SK-N-SH treated with all-trans-retinoic acid at 6 μM for 48 hours (cell line): ENCODE results near the gene SELENON.

Experiments
- ATAC-seq: fragments of 200-7000 bp; cut with Tn5 transposase; 3 replicates; pipeline ENCODE4 v1.9.1; 2020; ENCODE audit warnings: mild to moderate bottlenecking, moderate library complexity
- ARNTL ChIP-seq: fragments of 450-650 bp; formaldehyde crosslinking; IDR thresholded peaks from 2 replicates; pipeline ENCODE4 v1.5.0; 2020; ENCODE audit warnings: low read depth, mild to moderate bottlenecking, moderate library complexity, borderline replicate concordance
- BACH2 ChIP-seq: fragments of 250-450 bp; sonication (Bioruptor Pico); IDR thresholded peaks from 2 replicates; pipeline ENCODE4 v1.9.0; 2021; ENCODE audit warnings: mild to moderate bottlenecking, borderline replicate concordance
- CSDC2 ChIP-seq: fragments of 250-450 bp; sonication (Bioruptor Pico); IDR thresholded peaks from 2 replicates; pipeline ENCODE4 v1.5.0; 2020; ENCODE audit warnings: mild to moderate bottlenecking, moderate library complexity
- ESRRG ChIP-seq: fragments of 250-450 bp; sonication (Bioruptor Pico); IDR thresholded peaks from 2 replicates; pipeline ENCODE4 v1.6.1; 2021; ENCODE audit warnings: mild to moderate bottlenecking
- GLIS3 ChIP-seq: fragments of 250-450 bp; sonication (Bioruptor Pico); IDR thresholded peaks from 2 replicates; pipeline ENCODE4 v1.5.0; 2020; ENCODE audit warnings: mild to moderate bottlenecking, moderate library complexity
- OSR1 ChIP-seq: fragments of 250-450 bp; sonication (Bioruptor Pico); IDR thresholded peaks from 2 replicates; pipeline ENCODE4 v1.8.0; 2022; ENCODE audit warnings: moderate library complexity, mild to moderate bottlenecking, inconsistent platforms
- PPARA ChIP-seq: fragments of 250-450 bp; sonication (Bioruptor Pico); IDR thresholded peaks from 2 replicates; pipeline ENCODE4 v1.5.0; 2020; ENCODE audit warnings: mild to moderate bottlenecking, borderline replicate concordance
- SNAI2 ChIP-seq: fragments of 250-450 bp; sonication (Bioruptor Pico); IDR thresholded peaks from 2 replicates; pipeline ENCODE4 v1.5.0; 2020; ENCODE audit warnings: mild to moderate bottlenecking, moderate library complexity
- TCF4 ChIP-seq: fragments of 250-450 bp; sonication (Bioruptor Pico); IDR thresholded peaks from 2 replicates; pipeline ENCODE4 v1.8.0; 2021; ENCODE audit warnings: mild to moderate bottlenecking, moderate library complexity, borderline replicate concordance
- TOX ChIP-seq: fragments of 250-450 bp; sonication (Bioruptor Pico); IDR thresholded peaks from 2 replicates; pipeline ENCODE4 v1.8.0; 2021; ENCODE audit warnings: mild to moderate bottlenecking, moderate library complexity, borderline replicate concordance
- ZC3H10 ChIP-seq: fragments of 250-450 bp; sonication (Bioruptor Pico); IDR thresholded peaks from 2 replicates; pipeline ENCODE4 v1.5.1; 2021; ENCODE audit warnings: mild to moderate bottlenecking, moderate library complexity
- ZFP3 ChIP-seq: fragments of 250-450 bp; sonication (Bioruptor Pico); IDR thresholded peaks from 2 replicates; pipeline ENCODE4 v1.5.0; 2020; ENCODE audit warnings: mild to moderate bottlenecking, moderate library complexity
- ZFP30 ChIP-seq: fragments of 450-650 bp; formaldehyde crosslinking; IDR thresholded peaks from 2 replicates; pipeline ENCODE4 v1.5.0; 2022; ENCODE audit warnings: mild to moderate bottlenecking, moderate library complexity
- ZNF565 ChIP-seq: fragments of 450-650 bp; formaldehyde crosslinking; conservative IDR thresholded peaks from 2 replicates; pipeline ENCODE4 v1.5.0; 2020; ENCODE audit warnings: low read depth, mild to moderate bottlenecking, moderate library complexity
- ZNF70 ChIP-seq: fragments of 450-650 bp; formaldehyde crosslinking; IDR thresholded peaks from 2 replicates; pipeline ENCODE4 v1.5.0; 2020; ENCODE audit warnings: mild to moderate bottlenecking, moderate library complexity
- TF ChIP-seq, protein P1 (sequence below): fragments of 250-450 bp; sonication (Bioruptor Pico); IDR thresholded peaks from 2 replicates; pipeline ENCODE4 v1.8.0; 2021; ENCODE audit warnings: low read depth, mild to moderate bottlenecking, moderate library complexity, borderline replicate concordance
- TF ChIP-seq, protein P2 (sequence below): fragments of 250-450 bp; sonication (Bioruptor Pico); IDR thresholded peaks from 2 replicates; pipeline ENCODE4 v1.5.1; 2020; ENCODE audit warnings: low read depth, mild to moderate bottlenecking, moderate library complexity
- TF ChIP-seq, protein P3 (sequence below): fragments of 250-450 bp; sonication (Bioruptor Pico); IDR thresholded peaks from 2 replicates; pipeline ENCODE4 v1.5.1; 2021; ENCODE audit warnings: mild to moderate bottlenecking, moderate library complexity
- TF ChIP-seq, protein P4 (sequence below): fragments of 250-450 bp; sonication (Bioruptor Pico); IDR thresholded peaks from 2 replicates; pipeline ENCODE4 v1.5.0; 2020; ENCODE audit warnings: mild to moderate bottlenecking, moderate library complexity

The SELENON gene

DNA sequence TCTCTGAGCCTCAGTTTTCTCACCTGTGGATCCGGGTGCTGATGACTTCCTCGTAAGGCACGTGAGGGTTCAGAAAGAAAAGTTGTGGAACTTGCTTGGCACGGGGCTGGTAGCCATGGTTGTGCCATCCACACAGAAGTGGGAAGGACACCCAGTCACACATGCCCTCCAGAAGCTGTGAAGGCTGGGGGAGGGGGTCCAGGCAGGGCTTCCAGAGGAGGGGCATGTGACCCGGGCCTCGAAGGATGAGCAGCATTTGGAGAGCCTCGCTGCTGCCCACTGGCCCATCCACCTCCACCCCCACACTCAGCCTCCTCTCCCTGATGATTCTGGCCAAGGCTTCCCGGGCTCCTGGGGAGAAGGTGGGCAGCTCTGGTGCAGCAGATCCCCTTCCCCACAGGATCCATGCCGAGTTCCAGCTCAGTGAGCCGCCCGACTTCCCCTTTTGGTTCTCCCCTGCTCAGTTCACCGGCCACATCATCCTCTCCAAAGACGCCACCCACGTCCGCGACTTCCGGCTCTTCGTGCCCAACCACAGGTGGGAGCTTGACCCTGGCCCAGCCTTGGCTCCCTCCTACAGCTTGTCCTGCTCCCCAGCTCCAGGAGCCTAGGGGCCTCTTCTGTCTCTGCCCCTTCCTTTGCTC, 9.4 kb downstream of the SELENON start (continued):
- TF ChIP-seq, protein P1, sequence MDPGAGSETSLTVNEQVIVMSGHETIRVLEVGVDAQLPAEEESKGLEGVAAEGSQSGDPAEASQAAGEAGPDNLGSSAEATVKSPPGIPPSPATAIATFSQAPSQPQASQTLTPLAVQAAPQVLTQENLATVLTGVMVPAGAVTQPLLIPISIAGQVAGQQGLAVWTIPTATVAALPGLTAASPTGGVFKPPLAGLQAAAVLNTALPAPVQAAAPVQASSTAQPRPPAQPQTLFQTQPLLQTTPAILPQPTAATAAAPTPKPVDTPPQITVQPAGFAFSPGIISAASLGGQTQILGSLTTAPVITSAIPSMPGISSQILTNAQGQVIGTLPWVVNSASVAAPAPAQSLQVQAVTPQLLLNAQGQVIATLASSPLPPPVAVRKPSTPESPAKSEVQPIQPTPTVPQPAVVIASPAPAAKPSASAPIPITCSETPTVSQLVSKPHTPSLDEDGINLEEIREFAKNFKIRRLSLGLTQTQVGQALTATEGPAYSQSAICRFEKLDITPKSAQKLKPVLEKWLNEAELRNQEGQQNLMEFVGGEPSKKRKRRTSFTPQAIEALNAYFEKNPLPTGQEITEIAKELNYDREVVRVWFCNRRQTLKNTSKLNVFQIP (CRISPR knock-in tag) = no peak
- TF ChIP-seq, protein P2, sequence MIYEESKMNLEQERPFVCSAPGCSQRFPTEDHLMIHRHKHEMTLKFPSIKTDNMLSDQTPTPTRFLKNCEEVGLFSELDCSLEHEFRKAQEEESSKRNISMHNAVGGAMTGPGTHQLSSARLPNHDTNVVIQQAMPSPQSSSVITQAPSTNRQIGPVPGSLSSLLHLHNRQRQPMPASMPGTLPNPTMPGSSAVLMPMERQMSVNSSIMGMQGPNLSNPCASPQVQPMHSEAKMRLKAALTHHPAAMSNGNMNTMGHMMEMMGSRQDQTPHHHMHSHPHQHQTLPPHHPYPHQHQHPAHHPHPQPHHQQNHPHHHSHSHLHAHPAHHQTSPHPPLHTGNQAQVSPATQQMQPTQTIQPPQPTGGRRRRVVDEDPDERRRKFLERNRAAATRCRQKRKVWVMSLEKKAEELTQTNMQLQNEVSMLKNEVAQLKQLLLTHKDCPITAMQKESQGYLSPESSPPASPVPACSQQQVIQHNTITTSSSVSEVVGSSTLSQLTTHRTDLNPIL (CRISPR knock-in tag) = no peak
- TF ChIP-seq ZNF70 (CRISPR knock-in tag) = no peak
- TF ChIP-seq ZFP30 (CRISPR knock-in tag) = no peak
- TF ChIP-seq ZNF565 = no peak
- TF ChIP-seq, protein P3, sequence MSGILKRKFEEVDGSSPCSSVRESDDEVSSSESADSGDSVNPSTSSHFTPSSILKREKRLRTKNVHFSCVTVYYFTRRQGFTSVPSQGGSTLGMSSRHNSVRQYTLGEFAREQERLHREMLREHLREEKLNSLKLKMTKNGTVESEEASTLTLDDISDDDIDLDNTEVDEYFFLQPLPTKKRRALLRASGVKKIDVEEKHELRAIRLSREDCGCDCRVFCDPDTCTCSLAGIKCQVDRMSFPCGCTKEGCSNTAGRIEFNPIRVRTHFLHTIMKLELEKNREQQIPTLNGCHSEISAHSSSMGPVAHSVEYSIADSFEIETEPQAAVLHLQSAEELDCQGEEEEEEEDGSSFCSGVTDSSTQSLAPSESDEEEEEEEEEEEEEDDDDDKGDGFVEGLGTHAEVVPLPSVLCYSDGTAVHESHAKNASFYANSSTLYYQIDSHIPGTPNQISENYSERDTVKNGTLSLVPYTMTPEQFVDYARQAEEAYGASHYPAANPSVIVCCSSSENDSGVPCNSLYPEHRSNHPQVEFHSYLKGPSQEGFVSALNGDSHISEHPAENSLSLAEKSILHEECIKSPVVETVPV (CRISPR knock-in tag) = no peak

GRCh38 chr1:25809929-25810328, 9.9 kb downstream of the SELENON start:
- ATAC-seq = peak; percentile 3; the same call in 1 of the 3 replicates
- no peak for TF ChIP-seq ZNF565
- TF ChIP-seq ZC3H10 (CRISPR knock-in tag) = no peak
- peak; percentile 68 for TF ChIP-seq ZNF70 (CRISPR knock-in tag)
- TF ChIP-seq PPARA (CRISPR knock-in tag) = no peak
- TF ChIP-seq, protein P3 (CRISPR knock-in tag) = no peak
- no peak for TF ChIP-seq ESRRG (CRISPR knock-in tag)

GRCh38 chr1:25810341-25811299, 10.6 kb downstream of the SELENON start:
- ATAC-seq = peak; percentile 84
- no peak for TF ChIP-seq CSDC2 (CRISPR knock-in tag)
- TF ChIP-seq ZFP30 (CRISPR knock-in tag) = no peak
- TF ChIP-seq ESRRG (CRISPR knock-in tag) = no peak
- no peak for TF ChIP-seq ARNTL (CRISPR knock-in tag)
- TF ChIP-seq ZC3H10 (CRISPR knock-in tag) = no peak

- no peak for ATAC-seq
- no peak for TF ChIP-seq GLIS3
- TF ChIP-seq ZC3H10 (CRISPR knock-in tag) = no peak
- TF ChIP-seq, protein P2 (CRISPR knock-in tag) = no peak
- TF ChIP-seq, protein P3 (CRISPR knock-in tag) = no peak
- TF ChIP-seq ZFP30 (CRISPR knock-in tag) = no peak
- no peak for TF ChIP-seq BACH2
- TF ChIP-seq CSDC2 (CRISPR knock-in tag) = no peak
- no peak for TF ChIP-seq OSR1 (CRISPR knock-in tag)
- no peak for TF ChIP-seq ZFP3 (CRISPR knock-in tag)
- TF ChIP-seq ESRRG (CRISPR knock-in tag) = no peak
- TF ChIP-seq SNAI2 (CRISPR knock-in tag) = no peak
- no peak for TF ChIP-seq TOX
- TF ChIP-seq ZNF565 = no peak
- no peak for TF ChIP-seq ARNTL (CRISPR knock-in tag)
- TF ChIP-seq, protein P4, sequence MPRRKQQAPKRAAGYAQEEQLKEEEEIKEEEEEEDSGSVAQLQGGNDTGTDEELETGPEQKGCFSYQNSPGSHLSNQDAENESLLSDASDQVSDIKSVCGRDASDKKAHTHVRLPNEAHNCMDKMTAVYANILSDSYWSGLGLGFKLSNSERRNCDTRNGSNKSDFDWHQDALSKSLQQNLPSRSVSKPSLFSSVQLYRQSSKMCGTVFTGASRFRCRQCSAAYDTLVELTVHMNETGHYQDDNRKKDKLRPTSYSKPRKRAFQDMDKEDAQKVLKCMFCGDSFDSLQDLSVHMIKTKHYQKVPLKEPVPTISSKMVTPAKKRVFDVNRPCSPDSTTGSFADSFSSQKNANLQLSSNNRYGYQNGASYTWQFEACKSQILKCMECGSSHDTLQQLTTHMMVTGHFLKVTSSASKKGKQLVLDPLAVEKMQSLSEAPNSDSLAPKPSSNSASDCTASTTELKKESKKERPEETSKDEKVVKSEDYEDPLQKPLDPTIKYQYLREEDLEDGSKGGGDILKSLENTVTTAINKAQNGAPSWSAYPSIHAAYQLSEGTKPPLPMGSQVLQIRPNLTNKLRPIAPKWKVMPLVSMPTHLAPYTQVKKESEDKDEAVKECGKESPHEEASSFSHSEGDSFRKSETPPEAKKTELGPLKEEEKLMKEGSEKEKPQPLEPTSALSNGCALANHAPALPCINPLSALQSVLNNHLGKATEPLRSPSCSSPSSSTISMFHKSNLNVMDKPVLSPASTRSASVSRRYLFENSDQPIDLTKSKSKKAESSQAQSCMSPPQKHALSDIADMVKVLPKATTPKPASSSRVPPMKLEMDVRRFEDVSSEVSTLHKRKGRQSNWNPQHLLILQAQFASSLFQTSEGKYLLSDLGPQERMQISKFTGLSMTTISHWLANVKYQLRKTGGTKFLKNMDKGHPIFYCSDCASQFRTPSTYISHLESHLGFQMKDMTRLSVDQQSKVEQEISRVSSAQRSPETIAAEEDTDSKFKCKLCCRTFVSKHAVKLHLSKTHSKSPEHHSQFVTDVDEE (CRISPR knock-in tag) = no peak
- no peak for TF ChIP-seq TCF4 (CRISPR knock-in tag)
- TF ChIP-seq PPARA (CRISPR knock-in tag) = no peak
- TF ChIP-seq ZNF70 (CRISPR knock-in tag) = no peak
Observed at GRCh38 chr1:25811384-25812082, 11.5 kb downstream of the SELENON start.
